ENCODE results near the gene ADORA1.

- TF ChIP-seq MTA3 (IDR thresholded peaks at IDR 0.05; ENCODE audit: borderline replicate concordance, low read length) (no peak), MYC (IDR thresholded peaks at IDR 0.05; ENCODE audit: insufficient read depth, insufficient read length, insufficient replicate concordance, low read length, severe bottlenecking) (no peak), CTCF (IDR thresholded peaks at IDR 0.05 in 2 of 3, conservative IDR thresholded peaks at IDR 0.05 in 1 of 3; ENCODE audit: control insufficient read depth in 2 of 3, extremely low read depth in 1 of 3, insufficient read depth in 1 of 3, low read depth in 3 of 3, low read length in 3 of 3) (no peak), USF1 (IDR thresholded peaks at IDR 0.05; ENCODE audit: borderline replicate concordance, extremely low read length, insufficient read depth, low read depth, low read length) (no peak), POLR2AphosphoS5 (IDR thresholded peaks at IDR 0.05; ENCODE audit: low read length) (no peak), PRDM15 (CRISPR knock-in tag; IDR thresholded peaks at IDR 0.05) (no peak), BMI1 (IDR thresholded peaks at IDR 0.05; ENCODE audit: borderline replicate concordance) (no peak), HCFC1 (IDR thresholded peaks at IDR 0.05; ENCODE audit: low read length) (no peak)
Observed at GRCh38 chr1:203096566-203096965, 31.0 kb upstream of the ADORA1 start.

Data from GM12878 (cell line).